Measurements from ENCODE around the gene MRPS7.

MRPS7 gene

DNA sequence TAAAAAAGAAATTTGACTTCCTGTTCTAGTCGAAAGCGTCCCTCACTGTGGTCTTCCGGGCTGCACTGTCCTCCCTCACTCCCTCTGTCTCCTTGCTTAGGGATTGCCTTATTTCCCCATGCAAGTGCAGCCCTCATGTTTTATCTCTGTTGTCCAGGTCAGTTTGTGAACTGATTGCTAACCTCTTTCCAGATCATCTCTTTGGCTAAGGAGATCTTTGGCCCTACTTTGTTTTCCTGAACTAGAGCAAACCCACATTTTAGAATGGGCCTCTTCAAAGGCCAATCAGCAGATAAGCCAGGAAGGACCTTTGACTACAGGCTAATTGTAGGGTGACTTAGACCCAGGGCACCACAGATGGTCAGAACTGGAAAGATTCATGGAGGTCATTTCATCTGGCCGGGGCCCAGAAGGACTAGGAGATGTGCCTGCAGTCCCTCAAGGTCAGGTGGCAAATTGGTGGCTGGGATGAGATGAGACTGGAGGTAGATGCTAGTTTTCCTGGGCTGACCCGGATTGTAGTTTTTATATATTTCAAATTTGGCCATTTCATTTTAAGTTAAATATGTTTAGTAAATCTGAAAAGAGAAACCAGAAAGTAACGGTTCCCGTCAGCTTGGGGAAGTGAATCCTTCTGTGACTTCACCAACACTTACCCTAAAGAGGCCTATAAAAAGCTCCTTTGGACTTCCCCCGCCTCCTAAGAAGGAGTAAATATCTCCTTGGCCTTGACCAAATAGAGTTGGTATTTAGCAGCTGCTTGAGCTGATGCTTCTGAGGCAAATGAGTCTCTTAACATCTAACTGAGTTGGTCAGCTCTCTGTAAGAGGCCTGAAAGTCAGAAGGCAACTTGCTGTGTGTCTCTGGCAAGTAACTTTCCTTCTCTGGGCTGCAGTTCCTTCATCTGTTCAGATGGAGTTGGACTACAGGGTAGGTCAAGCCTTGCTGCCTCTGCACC, 33.8 kb downstream of the MRPS7 start:
- H3K9ac ChIP-seq (ENCODE audit: low read depth, low read length, poor library complexity, severe bottlenecking): no peak overlapping the region
- no peak overlapping the region for H3K4me2 ChIP-seq (ENCODE audit: low read depth, low read length, poor library complexity, severe bottlenecking)
- H4K20me1 ChIP-seq (ENCODE audit: insufficient read depth, low read length, poor library complexity, severe bottlenecking): no peaks in the 10 kb centered on the region
- no peaks in the 10 kb centered on the region for H3F3A ChIP-seq (ENCODE audit: low read depth)
- no peaks in the 10 kb centered on the region for H3K9me3 ChIP-seq (ENCODE audit: insufficient read depth, low read depth, low read length)
- no peaks in the 10 kb centered on the region for H3K36me3 ChIP-seq (ENCODE audit: insufficient read depth, low read length)
- H3K9me2 ChIP-seq (replicated peaks; ENCODE audit: low read depth, low read length): no peaks in the 10 kb centered on the region
- H2AFZ ChIP-seq (ENCODE audit: low read length): no peak overlapping the region
- H3K27me3 ChIP-seq (ENCODE audit: insufficient read depth, low read length, poor library complexity, severe bottlenecking): no peaks in the 10 kb centered on the region
- no peaks in the 10 kb centered on the region for H3K4me1 ChIP-seq (ENCODE audit: insufficient read depth, low read length, poor library complexity, severe bottlenecking)
- no peak for TF ChIP-seq EZH2phosphoT487 (IDR thresholded peaks at IDR 0.05; ENCODE audit: borderline replicate concordance)
- TF ChIP-seq, protein P1, sequence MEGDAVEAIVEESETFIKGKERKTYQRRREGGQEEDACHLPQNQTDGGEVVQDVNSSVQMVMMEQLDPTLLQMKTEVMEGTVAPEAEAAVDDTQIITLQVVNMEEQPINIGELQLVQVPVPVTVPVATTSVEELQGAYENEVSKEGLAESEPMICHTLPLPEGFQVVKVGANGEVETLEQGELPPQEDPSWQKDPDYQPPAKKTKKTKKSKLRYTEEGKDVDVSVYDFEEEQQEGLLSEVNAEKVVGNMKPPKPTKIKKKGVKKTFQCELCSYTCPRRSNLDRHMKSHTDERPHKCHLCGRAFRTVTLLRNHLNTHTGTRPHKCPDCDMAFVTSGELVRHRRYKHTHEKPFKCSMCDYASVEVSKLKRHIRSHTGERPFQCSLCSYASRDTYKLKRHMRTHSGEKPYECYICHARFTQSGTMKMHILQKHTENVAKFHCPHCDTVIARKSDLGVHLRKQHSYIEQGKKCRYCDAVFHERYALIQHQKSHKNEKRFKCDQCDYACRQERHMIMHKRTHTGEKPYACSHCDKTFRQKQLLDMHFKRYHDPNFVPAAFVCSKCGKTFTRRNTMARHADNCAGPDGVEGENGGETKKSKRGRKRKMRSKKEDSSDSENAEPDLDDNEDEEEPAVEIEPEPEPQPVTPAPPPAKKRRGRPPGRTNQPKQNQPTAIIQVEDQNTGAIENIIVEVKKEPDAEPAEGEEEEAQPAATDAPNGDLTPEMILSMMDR (conservative IDR thresholded peaks at IDR 0.05; ENCODE audit: low read length): no peak
- no peaks in the 10 kb centered on the region for H3K79me2 ChIP-seq (ENCODE audit: insufficient read depth, low read length)
- no peak overlapping the region for H3K4me3 ChIP-seq (ENCODE audit: low read length, poor library complexity, severe bottlenecking)

- Histone ChIP-seq H4K20me1 (ENCODE audit: insufficient read depth, low read length, poor library complexity, severe bottlenecking) (no peaks in the 10 kb centered on the region), H3K79me2 (ENCODE audit: insufficient read depth, low read length) (no peaks in the 10 kb centered on the region), H3K27me3 (ENCODE audit: insufficient read depth, low read length, poor library complexity, severe bottlenecking) (no peaks in the 10 kb centered on the region), H3K4me1 (ENCODE audit: insufficient read depth, low read length, poor library complexity, severe bottlenecking) (no peaks in the 10 kb centered on the region), H3K4me2 (ENCODE audit: low read depth, low read length, poor library complexity, severe bottlenecking) (no peak overlapping the region), H3K9ac (ENCODE audit: low read depth, low read length, poor library complexity, severe bottlenecking) (no peak overlapping the region), H3K9me3 (ENCODE audit: insufficient read depth, low read depth, low read length) (no peaks in the 10 kb centered on the region), H3K36me3 (ENCODE audit: insufficient read depth, low read length) (no peaks in the 10 kb centered on the region), H3K9me2 (replicated peaks; ENCODE audit: low read depth, low read length) (no peaks in the 10 kb centered on the region), H3K4me3 (ENCODE audit: low read length, poor library complexity, severe bottlenecking) (no peak overlapping the region), H3F3A (ENCODE audit: low read depth) (no peaks in the 10 kb centered on the region), H2AFZ (ENCODE audit: low read length) (no peak overlapping the region)
- TF ChIP-seq, protein P1 (conservative IDR thresholded peaks at IDR 0.05; ENCODE audit: low read length): no peak
- TF ChIP-seq EZH2phosphoT487 (IDR thresholded peaks at IDR 0.05; ENCODE audit: borderline replicate concordance): no peak
These were observed 38.6 kb downstream of the MRPS7 start for GRCh38 chr17:75300280-75300679.

DNA sequence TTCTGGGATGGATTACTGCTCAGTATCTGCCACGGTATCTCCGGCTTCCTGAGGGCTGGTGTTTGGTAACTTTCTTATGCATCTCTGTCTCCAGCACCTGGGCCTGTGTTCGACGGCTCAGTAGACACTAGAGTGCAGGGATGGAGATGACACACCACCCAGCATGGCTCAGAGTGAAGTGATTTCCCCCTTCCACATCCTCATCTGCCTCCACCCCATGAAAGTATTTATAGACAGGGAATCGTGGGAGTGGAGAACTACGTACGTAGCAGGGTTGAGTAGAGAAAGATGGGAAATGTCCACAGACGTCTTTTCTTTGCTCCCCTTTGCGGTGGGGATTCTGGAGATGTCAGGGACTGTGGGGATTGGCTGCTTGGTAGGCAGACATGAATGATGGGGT, 39.4 kb downstream of the MRPS7 start:
- H2AFZ ChIP-seq (ENCODE audit: low read length): no peak overlapping the region
- no peaks in the 10 kb centered on the region for H3K9me2 ChIP-seq (replicated peaks; ENCODE audit: low read depth, low read length)
- H3K4me1 ChIP-seq (ENCODE audit: insufficient read depth, low read length, poor library complexity, severe bottlenecking): no peaks in the 10 kb centered on the region
- H3F3A ChIP-seq (ENCODE audit: low read depth): no peaks in the 10 kb centered on the region
- H3K36me3 ChIP-seq (ENCODE audit: insufficient read depth, low read length): no peaks in the 10 kb centered on the region
- H3K4me2 ChIP-seq (ENCODE audit: low read depth, low read length, poor library complexity, severe bottlenecking): no peak overlapping the region
- no peaks in the 10 kb centered on the region for H3K79me2 ChIP-seq (ENCODE audit: insufficient read depth, low read length)
- H3K9ac ChIP-seq (ENCODE audit: low read depth, low read length, poor library complexity, severe bottlenecking): no peak overlapping the region
- TF ChIP-seq, protein P1 (conservative IDR thresholded peaks at IDR 0.05; ENCODE audit: low read length): no peak
- TF ChIP-seq EZH2phosphoT487 (IDR thresholded peaks at IDR 0.05; ENCODE audit: borderline replicate concordance): no peak
- no peaks in the 10 kb centered on the region for H3K27me3 ChIP-seq (ENCODE audit: insufficient read depth, low read length, poor library complexity, severe bottlenecking)
- H3K4me3 ChIP-seq (ENCODE audit: low read length, poor library complexity, severe bottlenecking): no peak overlapping the region
- H3K9me3 ChIP-seq (ENCODE audit: insufficient read depth, low read depth, low read length): no peaks in the 10 kb centered on the region
- no peaks in the 10 kb centered on the region for H4K20me1 ChIP-seq (ENCODE audit: insufficient read depth, low read length, poor library complexity, severe bottlenecking)
